ENCODE measurements around the gene GPRIN3. TPM values are rescaled to one million over a fixed set of nuclear protein-coding genes. Genes with fewer than 3 reads are reported as not detected.

GPRIN3 gene
- total RNA-seq, 4 donors from 2014 or later, result 1.2 to 3.4 (median 1.7) TPM

DNA sequence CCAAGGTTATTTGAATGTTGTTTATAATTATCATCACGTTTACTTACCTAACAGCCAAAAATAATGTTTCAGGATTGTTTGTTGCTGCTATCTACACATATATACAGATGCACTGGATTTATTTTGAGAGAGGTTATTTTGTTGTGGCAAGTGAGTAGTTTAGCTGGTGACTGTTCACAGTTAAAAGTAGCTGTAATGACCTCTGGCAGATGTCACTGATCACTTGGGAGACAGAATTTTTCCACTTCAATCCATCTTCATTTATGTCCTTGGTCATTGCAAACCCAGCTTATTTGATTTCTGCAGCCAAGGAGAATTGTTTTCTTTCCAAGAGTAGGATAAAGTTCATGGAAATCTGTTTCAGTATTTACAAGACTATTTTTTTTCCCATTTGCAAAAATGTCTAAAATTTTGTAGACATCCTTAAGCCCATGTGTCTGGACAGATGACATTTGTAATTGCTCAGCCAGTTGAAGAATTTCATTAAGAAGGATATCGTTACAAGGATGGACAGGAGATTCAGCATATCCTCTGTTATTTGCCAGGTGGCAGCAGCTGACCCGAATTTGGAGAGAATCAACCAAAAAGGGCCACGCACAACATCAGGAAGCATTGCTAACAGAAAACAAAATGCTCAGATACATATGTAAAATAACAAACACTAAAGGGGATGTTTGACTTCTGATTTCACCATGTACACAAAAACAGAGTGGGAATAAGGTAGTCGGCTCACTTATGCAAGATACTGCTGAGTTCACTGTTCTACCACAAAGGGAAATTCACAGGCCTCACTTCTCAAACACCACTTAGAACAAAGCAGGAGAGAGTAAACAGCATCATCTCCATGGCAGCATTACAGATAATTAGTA lies 64.5 kb downstream of the GPRIN3 start:
- WGBS, result 57% methylated on average over 5 of the region's 5 CpGs
- H3K27ac ChIP-seq, result no peak overlapping the region

DNA sequence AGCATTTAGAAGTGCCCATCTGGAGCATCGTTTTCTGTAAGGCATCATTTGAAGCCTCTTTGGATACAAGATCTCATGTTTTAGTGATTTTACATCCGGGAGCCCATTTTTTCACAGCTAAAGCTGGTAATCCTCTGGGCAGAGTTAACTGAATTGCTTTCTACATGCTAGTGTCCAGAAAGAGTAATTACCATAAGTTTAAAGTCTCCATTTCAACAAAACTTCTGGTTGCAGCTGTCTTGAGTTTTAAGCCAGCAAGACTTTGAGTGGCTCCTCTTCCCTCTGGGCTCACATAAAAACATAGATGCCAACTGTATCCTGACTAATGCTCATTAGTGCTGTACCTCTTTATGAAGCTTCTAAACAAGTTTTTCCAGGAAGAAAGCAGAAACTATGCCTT lies 65.4 kb downstream of the GPRIN3 start:
- Histone ChIP-seq H3K4me3 (no peak overlapping the region), H3K4me1 (no peaks in the 10 kb centered on the region), H3K9me3 (no peaks in the 10 kb centered on the region), H3K27me3 (no peaks in the 10 kb centered on the region), H3K36me3 (no peaks in the 10 kb centered on the region), H3K27ac (no peak overlapping the region)
- TF ChIP-seq POLR2AphosphoS5 (IDR thresholded peaks at IDR 0.05) (no peak), EP300 (IDR thresholded peaks at IDR 0.05) (no peak)
- TF ChIP-seq, protein P1, sequence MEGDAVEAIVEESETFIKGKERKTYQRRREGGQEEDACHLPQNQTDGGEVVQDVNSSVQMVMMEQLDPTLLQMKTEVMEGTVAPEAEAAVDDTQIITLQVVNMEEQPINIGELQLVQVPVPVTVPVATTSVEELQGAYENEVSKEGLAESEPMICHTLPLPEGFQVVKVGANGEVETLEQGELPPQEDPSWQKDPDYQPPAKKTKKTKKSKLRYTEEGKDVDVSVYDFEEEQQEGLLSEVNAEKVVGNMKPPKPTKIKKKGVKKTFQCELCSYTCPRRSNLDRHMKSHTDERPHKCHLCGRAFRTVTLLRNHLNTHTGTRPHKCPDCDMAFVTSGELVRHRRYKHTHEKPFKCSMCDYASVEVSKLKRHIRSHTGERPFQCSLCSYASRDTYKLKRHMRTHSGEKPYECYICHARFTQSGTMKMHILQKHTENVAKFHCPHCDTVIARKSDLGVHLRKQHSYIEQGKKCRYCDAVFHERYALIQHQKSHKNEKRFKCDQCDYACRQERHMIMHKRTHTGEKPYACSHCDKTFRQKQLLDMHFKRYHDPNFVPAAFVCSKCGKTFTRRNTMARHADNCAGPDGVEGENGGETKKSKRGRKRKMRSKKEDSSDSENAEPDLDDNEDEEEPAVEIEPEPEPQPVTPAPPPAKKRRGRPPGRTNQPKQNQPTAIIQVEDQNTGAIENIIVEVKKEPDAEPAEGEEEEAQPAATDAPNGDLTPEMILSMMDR (IDR thresholded peaks at IDR 0.05), result no peak
- 88% methylated on average over 2 of the region's 2 CpGs for WGBS
- no peak for DNase-seq (ENCODE audit: low spot score in 2 of 2)

More for the DNA sequence above, 64.5 kb downstream of the GPRIN3 start:
- no peak for DNase-seq (ENCODE audit: low spot score in 2 of 2)
- Histone ChIP-seq H3K4me1 (no peaks in the 10 kb centered on the region), H3K4me3 (no peak overlapping the region), H3K9me3 (no peaks in the 10 kb centered on the region), H3K36me3 (no peaks in the 10 kb centered on the region), H3K27me3 (no peaks in the 10 kb centered on the region)
- TF ChIP-seq, protein P1 (IDR thresholded peaks at IDR 0.05), result no peak
- TF ChIP-seq POLR2A (IDR thresholded peaks at IDR 0.05) (no peak), EP300 (IDR thresholded peaks at IDR 0.05) (no peak), POLR2AphosphoS5 (IDR thresholded peaks at IDR 0.05) (no peak)

DNA sequence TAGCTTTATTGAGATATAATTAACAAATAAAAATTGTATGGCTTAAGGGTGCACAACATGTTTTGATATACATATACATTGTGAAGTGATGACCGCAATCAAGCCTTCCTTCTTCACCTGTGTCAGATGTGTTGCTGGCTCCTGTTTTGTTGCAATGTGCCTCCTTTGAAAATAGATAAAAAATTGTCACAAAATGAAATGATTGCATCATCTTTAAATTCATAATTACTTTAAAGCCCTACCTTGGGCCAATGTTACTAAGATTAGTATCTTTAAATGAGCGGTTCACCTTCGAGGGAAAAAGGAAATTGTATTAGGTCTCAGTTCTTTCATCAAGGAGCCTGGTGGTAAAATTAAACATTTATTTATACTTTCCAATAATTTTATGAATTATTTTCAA lies 77.3 kb downstream of the GPRIN3 start:
- no peak for TF ChIP-seq POLR2AphosphoS5 (IDR thresholded peaks at IDR 0.05)
- TF ChIP-seq EP300 (IDR thresholded peaks at IDR 0.05), result no peak
- no peak for TF ChIP-seq POLR2A (IDR thresholded peaks at IDR 0.05)
- TF ChIP-seq, protein P1 (IDR thresholded peaks at IDR 0.05), result no peak
- H3K27me3 ChIP-seq, result no peaks in the 10 kb centered on the region
- no peak for DNase-seq (ENCODE audit: low spot score in 2 of 2)
- no peak overlapping the region for H3K4me3 ChIP-seq
- no peaks in the 10 kb centered on the region for H3K4me1 ChIP-seq
- H3K9me3 ChIP-seq, result no peaks in the 10 kb centered on the region
- WGBS, result 84% methylated on average over 3 of the region's 3 CpGs
- H3K36me3 ChIP-seq, result no peaks in the 10 kb centered on the region
- no peak overlapping the region for H3K27ac ChIP-seq

DNA sequence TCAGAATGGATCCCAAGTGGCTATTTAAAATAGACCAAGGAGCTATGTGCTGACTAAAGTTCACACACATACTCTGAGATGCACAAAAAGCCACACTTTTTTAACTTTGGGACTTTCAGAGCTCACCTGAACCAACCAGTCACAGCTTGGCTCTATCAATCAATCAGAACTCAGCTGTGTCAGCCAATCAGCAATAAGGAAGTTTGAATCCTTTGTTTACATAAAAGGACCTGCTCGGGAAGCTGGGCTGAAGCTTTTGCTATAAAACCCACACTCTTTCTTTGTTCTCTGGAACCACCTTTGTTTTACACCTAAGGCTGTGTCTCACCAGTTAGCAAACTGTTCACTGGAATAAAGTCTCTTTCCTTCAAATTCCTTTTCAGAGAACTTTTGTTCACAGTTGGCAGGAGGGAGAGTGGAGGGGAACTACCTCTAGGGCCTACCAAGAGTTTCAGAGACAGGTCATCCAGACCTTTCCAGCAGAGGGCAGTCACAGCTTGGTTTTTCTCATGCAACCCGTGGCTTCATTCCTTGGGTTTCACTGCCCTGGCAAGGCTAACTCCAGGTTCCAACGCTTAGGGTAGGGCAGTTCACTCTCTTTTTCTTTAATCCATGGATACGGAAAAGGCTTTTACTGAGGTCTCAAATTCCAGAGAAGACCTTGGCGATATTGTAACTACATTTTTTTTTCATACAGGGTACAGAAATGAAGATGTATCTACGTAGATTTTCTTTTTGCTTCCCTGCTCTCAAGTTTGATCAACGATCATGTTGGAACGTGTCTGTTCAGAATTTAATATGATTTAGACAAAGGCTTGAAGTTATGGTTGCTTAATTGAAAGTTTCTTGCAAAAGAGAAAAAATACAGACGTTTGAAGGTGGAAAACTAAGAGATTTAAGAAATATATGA lies 80.7 kb downstream of the GPRIN3 start:
- Histone ChIP-seq H3K36me3 (no peaks in the 10 kb centered on the region), H3K4me3 (no peak overlapping the region)
- peak in 1 of 2 donors; percentile 83 for DNase-seq (ENCODE audit: low spot score in 2 of 2)

More for the DNA sequence above, 80.7 kb downstream of the GPRIN3 start:
- H3K27me3 ChIP-seq, result no peaks in the 10 kb centered on the region
- no peak overlapping the region for H3K27ac ChIP-seq
- WGBS, result 21% methylated on average over 9 of the region's 9 CpGs
- H3K9me3 ChIP-seq, result no peaks in the 10 kb centered on the region
- TF ChIP-seq, protein P1 (IDR thresholded peaks at IDR 0.05), result peak; percentile 46 to 61
- TF ChIP-seq POLR2AphosphoS5 (IDR thresholded peaks at IDR 0.05), result no peak
- H3K4me1 ChIP-seq, result no peaks in the 10 kb centered on the region
